HG03064 (cell line): ENCODE measurements around the gene WFDC5.
"Not testable (repeated sequence)": the region's sequence is repeated elsewhere in the genome, so short reads cannot be mapped to it uniquely, and the experiment has no call there.

Experiments
- ATAC-seq: cut with Tn5 transposase; IDR thresholded peaks from one replicate; pipeline ENCODE4 v1.9.1; 2021; ENCODE audit warnings: low read depth; ENCODE audit not compliant: unreplicated experiment

The WFDC5 gene

DNA sequence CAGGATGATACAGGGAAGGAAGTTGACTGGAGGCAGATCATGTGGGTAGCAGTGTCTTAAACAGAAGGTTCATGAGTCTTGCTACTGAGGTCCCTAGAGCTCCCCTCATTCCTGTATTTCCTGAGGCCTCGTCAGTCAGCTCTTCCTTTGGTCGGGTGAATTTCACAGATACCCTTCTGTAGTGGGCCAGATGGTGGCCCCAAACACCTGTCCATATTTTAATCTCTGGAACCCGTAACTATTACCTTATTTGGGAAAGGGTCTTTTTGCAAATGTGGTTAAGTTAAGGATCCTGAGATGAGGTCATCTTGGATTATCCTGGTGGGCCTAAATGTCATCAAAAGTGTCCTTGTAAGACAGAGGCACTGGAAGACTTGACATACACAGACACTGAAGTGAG lies 23.6 kb downstream of the WFDC5 start:
- ATAC-seq, result no peak

DNA sequence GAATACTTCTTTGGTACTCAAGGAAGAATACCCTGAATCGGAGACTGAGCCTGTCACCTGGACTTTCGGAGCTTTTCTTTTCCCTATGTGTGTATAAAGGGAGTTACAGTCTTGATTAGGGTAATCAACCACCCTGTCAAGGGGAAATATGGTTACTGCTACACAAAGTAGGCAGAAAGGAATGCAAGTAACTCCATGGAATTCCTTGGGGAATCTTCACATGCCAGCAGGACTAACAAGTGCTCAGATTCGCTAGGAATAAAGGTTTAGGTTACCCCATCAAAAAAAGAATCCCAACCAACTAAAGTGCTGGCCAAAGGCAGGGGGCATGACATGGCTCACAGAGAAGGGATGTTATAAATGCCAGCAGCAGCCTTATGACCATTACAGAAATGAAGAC lies 24.5 kb downstream of the WFDC5 start:
- ATAC-seq, result no peak

DNA sequence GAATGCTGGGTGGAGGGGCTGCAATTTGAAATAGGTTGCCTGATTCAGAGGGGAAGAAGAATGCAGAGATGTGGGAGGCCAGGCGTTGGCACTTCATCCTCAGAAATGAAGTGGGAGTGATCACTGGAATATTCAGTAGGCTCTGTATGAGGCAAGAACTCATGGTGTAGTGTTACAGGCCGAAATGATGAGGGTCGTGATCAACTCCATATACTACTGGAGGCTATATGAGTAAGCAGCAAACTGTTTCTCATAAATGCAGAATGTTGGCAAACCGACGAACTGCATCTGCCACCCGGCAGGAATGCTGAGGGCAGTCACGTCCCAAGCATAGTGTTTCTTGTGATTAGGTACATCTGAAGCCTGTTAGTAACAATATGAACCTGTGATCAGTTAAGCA lies 26.7 kb downstream of the WFDC5 start:
- no peak for ATAC-seq

DNA sequence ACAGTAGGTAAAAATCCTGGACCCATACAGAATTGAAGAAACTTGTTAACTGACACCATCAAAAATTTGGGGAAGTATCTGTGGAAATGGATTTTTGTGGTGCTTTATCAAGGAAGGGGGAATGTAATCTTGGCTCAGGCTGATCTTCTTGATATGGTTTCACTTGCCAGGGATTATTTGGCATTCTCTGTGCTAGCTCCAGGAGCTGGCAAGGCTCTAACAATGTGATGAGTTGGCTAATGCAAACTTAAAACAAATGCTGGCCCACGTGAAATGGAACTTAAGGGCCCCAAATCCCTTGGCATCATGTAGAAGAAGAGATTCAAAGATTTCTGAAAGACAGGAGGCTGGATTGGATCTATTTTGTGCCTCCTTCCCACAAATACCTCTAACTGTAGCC lies 27.2 kb downstream of the WFDC5 start:
- ATAC-seq, result no peak

DNA sequence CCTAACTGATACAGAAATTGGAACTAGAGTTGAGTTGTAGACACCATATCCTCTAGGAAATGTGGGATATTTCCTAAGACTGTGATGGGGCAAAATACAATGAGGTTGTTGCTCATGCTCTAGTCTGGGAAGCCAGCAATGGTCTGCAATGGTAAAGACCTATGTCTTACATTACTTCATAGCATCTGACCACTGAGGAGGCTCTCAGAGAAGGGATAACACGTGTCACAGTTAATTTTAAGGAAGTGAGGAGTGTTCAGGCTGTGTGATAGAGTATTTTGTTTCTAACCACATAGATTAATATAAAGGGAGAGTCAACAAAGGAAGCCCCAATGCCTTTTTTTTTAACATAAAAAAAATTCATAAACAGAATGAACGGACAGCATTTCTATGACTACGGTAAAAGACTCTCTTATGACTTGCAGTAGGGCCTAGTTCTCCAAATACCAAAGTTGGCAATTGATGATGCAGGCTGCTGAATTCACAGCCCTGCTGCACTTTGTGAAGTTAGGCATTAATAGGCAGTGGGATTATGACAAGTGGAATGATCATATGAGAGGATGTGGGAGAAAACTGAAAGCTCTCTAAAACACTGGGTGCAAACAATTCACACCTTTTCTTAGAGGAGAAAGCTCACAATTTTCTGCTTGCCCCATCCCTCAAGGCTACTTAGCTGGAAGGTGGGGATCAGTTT lies 27.7 kb downstream of the WFDC5 start:
- no peak for ATAC-seq

DNA sequence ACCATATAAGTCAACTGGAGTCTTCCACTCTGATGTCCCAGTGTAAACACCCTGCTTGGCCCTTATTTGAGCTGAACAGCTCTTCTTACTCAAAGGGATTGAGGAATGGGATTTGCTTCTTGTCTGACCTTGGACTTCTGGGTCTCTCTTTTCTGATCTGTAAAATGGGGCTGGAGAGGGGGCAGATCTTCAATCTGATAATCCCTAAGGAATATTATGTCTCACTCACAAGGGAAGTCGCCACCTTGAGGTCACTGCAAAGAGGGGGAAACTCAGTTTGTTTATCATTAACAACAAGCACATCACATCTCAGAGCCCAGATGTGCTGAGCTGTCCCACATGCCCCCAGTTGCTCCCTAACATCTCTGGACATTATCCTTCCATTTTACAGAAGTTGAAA lies 29.1 kb downstream of the WFDC5 start:
- no peak for ATAC-seq

DNA sequence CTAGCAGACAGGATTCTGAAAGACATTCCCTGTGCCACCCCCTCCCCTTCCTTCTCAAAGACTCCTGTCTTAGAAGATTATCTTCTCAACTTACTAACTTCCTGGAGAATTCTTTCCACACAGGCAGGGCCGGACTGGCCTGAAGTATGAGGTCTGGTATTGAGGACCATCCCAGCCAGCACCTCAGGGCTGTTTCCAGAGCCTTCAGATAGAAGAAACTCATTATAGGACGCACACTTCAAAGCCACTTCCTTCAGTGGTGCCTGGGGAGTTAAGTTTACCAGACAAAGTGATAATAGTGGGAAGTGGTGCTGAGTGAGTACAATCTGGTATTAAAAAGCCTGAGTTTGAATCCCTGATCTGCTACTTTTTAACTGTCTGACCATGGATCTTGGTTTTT lies 29.7 kb downstream of the WFDC5 start:
- no peak for ATAC-seq

DNA sequence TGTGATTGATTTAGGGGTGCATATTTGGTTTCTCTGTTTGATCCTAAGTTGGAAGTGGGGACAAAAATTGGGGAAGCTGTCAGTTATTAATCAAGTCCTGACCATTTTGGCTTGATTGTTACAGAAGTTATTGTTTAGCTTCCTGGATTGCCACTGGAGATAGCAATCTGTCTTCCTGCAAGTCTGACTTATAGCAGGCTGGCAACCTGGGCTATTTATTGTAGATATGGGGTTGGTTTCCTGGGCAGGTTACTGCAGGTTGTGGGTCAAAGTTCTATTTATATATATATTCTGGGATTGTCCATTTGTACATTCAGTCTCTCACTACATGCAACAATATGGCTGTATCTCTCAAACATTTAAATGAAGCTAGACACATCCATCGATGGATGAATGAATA lies 31.8 kb downstream of the WFDC5 start:
- ATAC-seq, result no peak

DNA sequence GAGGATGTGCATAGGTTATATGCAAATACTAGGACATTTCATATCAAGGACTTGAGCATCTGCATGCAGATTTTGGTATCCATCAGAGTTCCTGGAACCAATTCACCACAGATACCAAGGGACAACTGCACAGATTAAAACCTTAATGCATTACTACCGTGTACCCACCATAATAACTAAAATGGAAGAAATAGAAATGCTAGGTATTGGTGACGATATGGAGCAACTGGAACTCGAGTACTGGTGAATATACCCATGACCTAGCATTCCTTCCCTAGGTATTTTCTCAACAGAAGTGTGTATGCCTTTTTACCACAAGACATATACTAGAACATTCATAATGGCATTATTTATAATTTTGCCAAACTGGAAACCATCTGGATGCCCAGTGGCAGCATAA lies 32.5 kb downstream of the WFDC5 start:
- no peak for ATAC-seq

DNA sequence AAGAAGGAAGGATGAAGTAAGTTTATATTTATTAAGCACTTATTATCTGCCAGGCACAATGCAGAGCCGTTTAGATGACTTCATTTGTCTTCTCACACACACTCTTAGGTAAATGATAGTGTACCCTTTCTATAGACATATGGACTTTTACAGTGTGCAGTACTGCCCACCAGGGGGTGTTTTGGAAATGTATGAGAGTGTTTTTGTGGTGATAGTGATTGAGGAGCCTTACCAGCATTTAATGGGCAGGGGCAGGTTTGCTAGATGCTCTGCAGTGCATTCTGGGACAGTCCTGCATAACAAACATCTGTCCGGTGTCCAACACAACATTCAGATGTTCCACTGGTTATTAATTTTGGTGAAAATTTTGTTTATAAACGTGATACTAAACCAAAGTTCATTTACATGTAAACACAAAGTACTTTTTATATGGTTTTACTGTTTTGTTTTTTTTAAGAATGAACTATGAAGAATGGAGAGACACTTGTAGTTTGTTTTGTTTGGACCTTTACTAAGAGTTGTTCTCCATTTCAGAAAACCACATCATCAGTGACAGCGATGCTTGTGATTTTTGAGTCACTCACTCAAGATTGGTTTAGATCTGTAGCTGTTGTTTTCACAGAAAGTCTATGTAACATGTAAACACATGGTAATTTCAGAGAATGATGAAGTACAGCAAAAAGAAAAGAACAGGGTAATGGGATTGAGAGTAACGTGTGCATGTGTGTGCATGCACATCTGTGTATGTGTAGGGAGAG lies 33.9 kb downstream of the WFDC5 start:
- ATAC-seq, result no peak

DNA sequence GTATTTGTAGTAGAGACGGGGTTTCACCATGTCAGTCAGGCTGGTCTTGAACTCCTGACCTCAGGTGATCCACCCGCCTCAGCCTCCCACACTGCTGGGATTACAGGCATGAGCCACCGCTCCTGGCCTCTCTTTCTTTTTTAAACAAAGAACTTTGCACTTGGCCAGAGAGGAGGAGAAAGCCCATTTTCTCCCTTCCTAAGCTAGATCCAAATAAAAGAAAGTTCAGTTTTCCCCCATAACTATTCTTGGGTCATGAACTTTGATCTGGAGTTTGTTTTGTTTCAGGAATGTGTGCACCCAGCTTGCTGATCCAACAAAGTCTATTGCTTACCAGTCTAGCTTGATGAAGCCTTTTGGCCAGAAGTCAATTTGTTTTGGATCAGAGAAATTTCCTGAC lies 37.4 kb downstream of the WFDC5 start:
- no peak for ATAC-seq

DNA sequence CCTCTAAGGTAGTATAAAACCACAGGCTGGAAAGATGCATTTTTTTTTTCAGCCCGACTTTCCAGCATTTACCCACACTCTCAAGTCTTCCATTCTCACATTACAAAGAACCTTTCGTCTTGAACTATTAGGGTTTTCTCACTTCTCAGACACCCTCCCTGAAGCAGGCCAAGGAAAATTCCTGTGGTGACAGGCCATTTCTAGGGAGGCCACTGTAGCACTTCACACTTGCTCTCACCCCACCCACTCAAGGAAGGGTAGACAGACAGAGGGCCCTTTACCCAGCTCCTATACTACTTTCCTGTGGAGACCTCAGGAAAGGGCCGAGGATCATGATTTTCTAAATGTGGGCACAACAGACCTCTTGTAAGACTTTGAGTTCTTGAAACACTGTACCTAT lies 41.8 kb downstream of the WFDC5 start:
- no peak for ATAC-seq

DNA sequence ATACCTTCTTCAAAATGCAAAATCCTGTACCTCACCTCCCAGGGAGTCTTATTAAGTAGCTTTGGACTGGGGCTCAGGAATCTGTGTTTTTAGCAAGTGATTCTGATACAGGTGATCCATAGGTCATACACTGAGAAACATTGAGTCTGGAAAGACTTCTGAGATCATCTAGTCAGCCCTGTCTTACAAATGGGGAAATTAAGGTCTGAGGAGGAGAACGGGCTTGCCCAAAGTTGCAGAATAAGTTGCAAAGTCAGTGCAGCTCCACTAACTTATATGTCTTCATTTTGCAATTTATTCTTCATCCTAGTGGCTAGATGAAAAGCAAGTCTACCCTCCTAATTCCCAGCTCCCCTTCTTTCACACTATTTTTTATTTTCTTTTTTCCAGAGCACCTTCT lies 42.9 kb downstream of the WFDC5 start:
- ATAC-seq, result no peak

DNA sequence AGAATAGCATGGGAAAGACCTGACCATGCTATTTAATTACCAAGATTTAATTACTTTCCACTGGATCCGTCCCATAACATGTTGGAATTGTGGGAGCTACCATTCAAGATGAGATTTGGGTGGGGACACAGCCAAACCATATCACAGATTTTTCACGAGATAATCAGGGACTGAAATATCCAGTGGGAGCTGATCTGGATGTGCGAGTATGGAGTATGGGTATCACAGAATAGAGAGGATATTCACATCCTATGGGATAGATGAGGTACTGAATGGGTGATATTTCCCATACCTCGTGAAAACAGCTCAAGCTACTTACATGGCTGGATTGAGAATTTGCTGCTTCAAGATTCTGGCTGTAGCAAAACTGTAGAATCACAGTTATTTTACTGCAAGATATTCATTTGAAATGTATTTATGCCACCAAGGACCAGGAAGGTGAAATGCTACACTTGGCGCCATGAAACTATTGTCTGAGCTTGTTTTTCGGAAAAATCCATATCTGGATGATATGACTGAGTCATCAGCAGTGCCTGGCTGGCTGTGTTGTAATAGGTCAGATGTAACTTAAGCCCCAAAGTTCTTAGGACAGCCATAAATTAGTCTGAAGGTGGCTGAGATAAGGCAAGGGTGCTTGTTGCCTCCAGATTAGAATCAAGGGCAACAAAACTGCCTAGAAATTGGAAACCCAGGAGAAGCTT lies 43.9 kb downstream of the WFDC5 start:
- no peak for ATAC-seq

DNA sequence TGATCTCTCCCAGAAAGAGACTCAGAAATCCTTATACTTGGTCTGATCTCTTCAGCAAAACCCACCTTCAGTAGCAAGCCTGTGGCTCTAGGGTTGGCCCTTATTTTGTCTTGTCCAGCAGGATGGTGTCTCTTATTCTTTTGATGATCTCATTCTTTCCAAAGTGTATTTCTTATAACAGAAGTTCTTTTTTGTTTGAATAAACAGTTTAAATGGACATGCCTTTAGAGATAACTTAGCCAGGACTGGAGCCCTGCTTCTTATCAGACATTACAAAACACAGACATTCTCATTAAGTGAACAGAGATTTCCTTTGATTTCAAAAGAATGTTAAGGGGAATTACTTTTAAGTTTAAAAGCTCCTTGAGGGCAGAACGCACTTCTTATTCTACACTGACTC lies 45.7 kb downstream of the WFDC5 start:
- no peak for ATAC-seq

DNA sequence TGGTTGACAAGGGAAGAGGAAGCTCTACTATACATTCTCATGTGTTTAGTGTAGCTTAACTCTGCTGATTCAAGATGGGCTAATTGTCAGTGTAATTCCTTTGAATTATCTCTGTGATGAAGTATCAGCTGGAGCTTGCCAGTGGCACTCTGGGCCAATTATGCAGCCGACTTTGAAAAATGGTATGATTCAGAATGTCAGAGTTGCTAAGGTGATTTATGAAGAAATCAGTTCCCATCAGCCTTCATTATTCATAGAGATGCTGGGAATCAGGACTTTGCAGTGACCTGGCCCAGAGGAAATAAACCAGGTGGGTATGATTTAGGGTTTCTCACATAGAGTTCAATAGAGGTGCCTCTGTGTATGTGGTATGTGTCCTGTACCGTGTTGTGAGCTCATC lies 47.4 kb downstream of the WFDC5 start:
- ATAC-seq, result no peak

DNA sequence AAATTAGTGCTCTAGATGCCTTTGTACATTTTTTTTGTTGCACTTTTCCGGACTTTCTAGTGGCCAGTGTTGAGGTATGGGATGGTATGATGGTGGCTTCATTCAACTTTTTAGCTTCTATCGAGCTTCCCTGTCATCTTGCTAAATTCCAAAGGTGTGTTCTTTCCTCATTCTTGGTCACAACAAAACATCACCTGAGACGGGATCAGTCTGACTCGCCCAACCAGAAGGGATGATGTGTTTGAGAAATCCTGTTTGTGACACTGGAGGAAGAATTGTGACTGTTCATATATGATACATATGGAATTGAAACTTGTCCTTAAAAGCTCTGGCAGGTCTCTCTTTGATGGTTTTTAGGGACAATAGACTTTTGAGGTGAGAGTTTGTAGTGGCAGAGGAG lies 47.9 kb downstream of the WFDC5 start:
- ATAC-seq, result no peak

DNA sequence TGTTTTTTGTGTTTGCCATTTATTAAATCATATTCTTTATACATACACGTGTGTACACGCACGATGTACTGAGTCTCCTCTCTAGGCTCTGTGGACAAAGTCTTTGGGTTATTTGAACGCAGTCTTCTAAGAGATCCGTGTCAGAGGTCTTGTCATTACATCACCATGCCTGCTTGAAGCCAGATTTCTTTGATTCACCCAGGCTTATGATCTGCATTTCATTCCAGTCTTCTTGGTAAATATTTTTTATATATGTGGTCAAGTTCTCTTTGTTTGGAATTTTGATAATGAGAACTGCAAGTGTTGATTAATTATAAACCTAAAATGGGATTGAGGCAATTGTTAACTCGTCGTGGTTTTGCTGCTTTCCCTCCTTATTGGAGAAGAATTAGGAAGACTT lies 48.6 kb downstream of the WFDC5 start:
- ATAC-seq, result no peak

DNA sequence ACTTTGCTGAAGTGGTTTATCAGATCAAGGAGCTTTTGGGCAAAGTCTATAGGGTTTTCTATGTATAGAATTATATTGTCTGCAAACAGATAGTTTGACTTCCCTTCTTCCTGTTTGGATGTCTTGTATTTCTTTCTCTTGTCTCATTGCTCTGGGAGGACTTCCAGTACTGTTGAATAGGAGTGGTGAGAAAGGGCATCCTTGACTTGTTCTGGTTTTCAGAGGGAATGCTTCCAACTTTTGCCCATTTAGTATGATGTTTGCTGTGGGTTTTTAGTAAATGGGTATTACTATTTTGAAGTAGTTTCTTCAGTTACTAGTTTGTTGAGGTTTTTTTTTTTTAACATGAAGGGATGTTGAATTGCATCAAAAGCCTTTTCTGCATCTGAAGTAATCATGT lies 50.2 kb downstream of the WFDC5 start:
- no peak for ATAC-seq

DNA sequence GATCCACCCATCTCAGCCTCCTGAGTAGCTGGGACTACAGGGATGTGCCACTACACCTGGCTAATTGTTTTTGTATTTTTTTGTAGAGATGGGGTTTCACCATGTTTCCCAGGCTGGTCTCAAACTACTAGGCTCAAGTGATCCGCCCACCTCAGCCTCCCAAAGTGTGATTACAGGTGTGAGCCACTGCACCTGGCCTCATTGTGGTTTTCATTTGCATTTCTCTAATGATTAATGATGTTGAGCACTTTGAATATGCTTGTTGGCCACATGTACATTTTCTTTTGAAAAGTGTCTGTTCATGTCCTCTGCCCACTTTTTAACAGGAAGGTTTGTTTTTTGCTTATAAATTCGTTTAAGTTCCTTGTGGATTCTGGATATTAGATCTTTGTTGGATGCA lies 51.9 kb downstream of the WFDC5 start:
- not testable (repeated sequence) for ATAC-seq

DNA sequence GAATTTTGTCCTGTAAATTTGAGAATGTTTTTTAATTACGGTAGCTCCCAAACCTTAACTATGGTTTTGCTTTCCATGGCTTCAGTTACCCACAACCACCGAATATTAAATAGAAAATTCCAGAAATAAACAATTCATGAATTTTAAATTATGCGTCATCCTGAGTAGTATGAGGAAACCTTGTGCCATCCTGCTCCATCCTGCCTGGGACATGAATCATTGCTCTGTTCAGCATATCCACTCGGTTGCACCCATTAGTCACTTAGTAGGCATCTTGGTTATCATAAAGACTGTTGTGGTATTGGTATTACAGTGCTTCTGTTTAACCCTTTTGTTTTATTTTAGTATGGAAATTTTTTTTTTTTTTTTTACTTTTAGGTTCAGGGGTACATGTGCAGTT lies 53.7 kb downstream of the WFDC5 start:
- no peak for ATAC-seq

DNA sequence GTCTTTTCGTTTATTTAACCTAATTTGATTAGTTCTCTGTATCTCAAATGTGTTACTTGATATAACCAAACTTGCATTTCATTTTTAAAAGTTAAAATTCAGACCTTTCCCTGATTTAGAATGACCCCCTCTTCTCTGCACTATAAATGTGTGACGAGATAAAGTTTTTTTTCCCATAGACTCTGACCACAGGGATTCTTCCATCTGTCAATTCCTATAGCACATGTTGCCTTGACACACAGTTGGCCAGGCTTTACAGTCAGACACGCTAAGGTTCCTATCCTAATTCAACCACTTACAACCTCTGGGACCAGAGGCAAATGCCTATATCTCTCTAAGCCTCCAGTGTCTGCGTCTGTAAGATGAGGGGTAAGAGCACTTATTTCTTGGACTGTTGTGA lies 54.7 kb downstream of the WFDC5 start:
- no peak for ATAC-seq
